Smooth muscle cell (in vitro differentiated cells): ENCODE measurements around the gene SPATS1. TPM values are rescaled to one million over a fixed set of nuclear protein-coding genes. Genes with fewer than 3 reads are reported as not detected.

Experiments
- DNase-seq: peaks from one replicate; lab custom pipeline; 2025; ENCODE audit not compliant: unreplicated experiment; lab: John Stamatoyannopoulos, UW
- H2AFZ ChIP-seq: fragments of 200-600 bp; sonication (generic); 2 replicates; pipeline ENCODE4 v1.6.0; 2016; ENCODE audit warnings: antibody characterized with exemption, low read depth, mild to moderate bottlenecking
- H3F3A ChIP-seq: fragments of 200-600 bp; sonication (generic); 2 replicates; pipeline ENCODE4 v1.6.0; 2017; ENCODE audit warnings: antibody characterized with exemption, low read depth
- H3K27ac ChIP-seq: fragments of 200-600 bp; sonication (generic); 2 replicates; pipeline ENCODE4 v1.5.1; 2016; ENCODE audit warnings: low read depth, mild to moderate bottlenecking
- H3K27me3 ChIP-seq: fragments of 200-600 bp; sonication (generic); 2 replicates; pipeline ENCODE4 v1.6.1; 2016; ENCODE audit warnings: low read depth, mild to moderate bottlenecking
- H3K36me3 ChIP-seq: fragments of 200-600 bp; sonication (generic); 2 replicates; pipeline ENCODE4 v1.5.1; 2016; ENCODE audit warnings: low read depth
- H3K4me1 ChIP-seq: fragments of 200-600 bp; sonication (generic); 2 replicates; pipeline ENCODE4 v1.5.1; 2016; ENCODE audit warnings: low read depth
- H3K4me2 ChIP-seq: fragments of 200-600 bp; sonication (generic); 2 replicates; pipeline ENCODE4 v1.6.0; 2016; ENCODE audit warnings: mild to moderate bottlenecking
- H3K4me3 ChIP-seq: fragments of 200-600 bp; sonication (generic); 2 replicates; pipeline ENCODE4 v1.5.1; 2016; ENCODE audit warnings: mild to moderate bottlenecking
- H3K79me2 ChIP-seq: fragments of 200-600 bp; sonication (generic); 2 replicates; pipeline ENCODE4 v1.6.0; 2016; ENCODE audit warnings: low read depth, mild to moderate bottlenecking
- H3K9ac ChIP-seq: fragments of 200-600 bp; sonication (generic); 2 replicates; pipeline ENCODE4 v1.6.0; 2016; ENCODE audit warnings: low read depth
- H3K9me3 ChIP-seq: fragments of 200-600 bp; sonication (generic); replicated peaks from 2 replicates; pipeline ENCODE4 v1.5.1; 2016; ENCODE audit warnings: low read depth
- H4K20me1 ChIP-seq: fragments of 200-600 bp; sonication (generic); 2 replicates; pipeline ENCODE4 v1.6.0; 2016; ENCODE audit warnings: low read depth
- WGBS: methylation state at CpG from one replicate; pipeline ENCODE4 v1.1.7; 2016; ENCODE audit warnings: low lambda C conversion rate; 5-methylcytosine and 5-hydroxymethylcytosine counted together
- polyA plus RNA-seq: library from polyadenylated mRNA; unstranded; fragments of >200 nt; fragmentation: Nextera tagmentation; extraction: Ambion mirVana; gene quantifications from 2 replicates; pipeline ENCODE4 v1.2.1, GENCODE V29; 2016
- total RNA-seq: library from RNA; depleted of rRNA; stranded (reverse); fragments of >200 nt; gene quantifications from 2 replicates; pipeline ENCODE4 v1.2.3, GENCODE V29; 2014
- TF ChIP-seq, protein P1 (sequence below): fragments of 200-600 bp; sonication (generic); IDR thresholded peaks from 2 replicates; pipeline ENCODE4 v1.5.1; 2017; ENCODE audit warnings: borderline replicate concordance, mild to moderate bottlenecking, antibody characterized with exemption; ENCODE audit not compliant: insufficient read depth, poor library complexity, severe bottlenecking

SPATS1 gene
- total and polyA plus RNA-seq, 2 experiments from 2014 or later: not detected

DNA sequence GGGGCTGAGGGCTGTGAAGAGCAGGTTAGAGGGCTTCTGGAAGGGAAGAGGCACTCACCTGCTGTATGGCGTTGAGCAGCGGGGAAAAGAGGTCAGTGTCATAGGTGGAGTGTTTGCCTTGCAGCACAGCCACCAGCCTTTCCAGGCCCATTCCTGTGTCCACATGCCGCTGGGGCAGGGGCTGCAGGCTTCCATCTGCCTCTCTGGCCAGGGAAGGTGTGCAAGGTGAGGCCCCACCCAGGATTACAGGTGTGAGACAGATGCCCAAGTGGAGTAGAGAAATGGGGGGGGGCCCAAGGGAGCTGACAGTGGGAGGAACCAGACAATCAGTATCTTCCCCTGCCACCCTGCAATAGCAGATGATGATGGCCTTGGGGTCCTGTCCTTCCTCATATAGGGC is 32.2 kb upstream of the SPATS1 start:
- no peaks in the 10 kb centered on the region for H4K20me1 ChIP-seq
- no peaks in the 10 kb centered on the region for H3F3A ChIP-seq
- no peaks in the 10 kb centered on the region for H3K9me3 ChIP-seq
- no peak overlapping the region for H3K9ac ChIP-seq
- TF ChIP-seq, protein P1, sequence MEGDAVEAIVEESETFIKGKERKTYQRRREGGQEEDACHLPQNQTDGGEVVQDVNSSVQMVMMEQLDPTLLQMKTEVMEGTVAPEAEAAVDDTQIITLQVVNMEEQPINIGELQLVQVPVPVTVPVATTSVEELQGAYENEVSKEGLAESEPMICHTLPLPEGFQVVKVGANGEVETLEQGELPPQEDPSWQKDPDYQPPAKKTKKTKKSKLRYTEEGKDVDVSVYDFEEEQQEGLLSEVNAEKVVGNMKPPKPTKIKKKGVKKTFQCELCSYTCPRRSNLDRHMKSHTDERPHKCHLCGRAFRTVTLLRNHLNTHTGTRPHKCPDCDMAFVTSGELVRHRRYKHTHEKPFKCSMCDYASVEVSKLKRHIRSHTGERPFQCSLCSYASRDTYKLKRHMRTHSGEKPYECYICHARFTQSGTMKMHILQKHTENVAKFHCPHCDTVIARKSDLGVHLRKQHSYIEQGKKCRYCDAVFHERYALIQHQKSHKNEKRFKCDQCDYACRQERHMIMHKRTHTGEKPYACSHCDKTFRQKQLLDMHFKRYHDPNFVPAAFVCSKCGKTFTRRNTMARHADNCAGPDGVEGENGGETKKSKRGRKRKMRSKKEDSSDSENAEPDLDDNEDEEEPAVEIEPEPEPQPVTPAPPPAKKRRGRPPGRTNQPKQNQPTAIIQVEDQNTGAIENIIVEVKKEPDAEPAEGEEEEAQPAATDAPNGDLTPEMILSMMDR: no peak
- H3K4me3 ChIP-seq: no peak overlapping the region
- no peaks in the 10 kb centered on the region for H3K36me3 ChIP-seq
- peaks cover 12% of the 10 kb centered on the region for H3K79me2 ChIP-seq
- H2AFZ ChIP-seq: no peak overlapping the region
- H3K4me2 ChIP-seq: no peak overlapping the region
- no peak for DNase-seq
- H3K27ac ChIP-seq: no peak overlapping the region
- H3K27me3 ChIP-seq: no peaks in the 10 kb centered on the region
- peaks cover 5% of the 10 kb centered on the region for H3K4me1 ChIP-seq
- 94% methylated on average over 3 of the region's 3 CpGs for WGBS

GRCh38 chr6:44311304-44311703 is 31.1 kb upstream of the SPATS1 start:
- peaks cover 12% of the 10 kb centered on the region for H3K79me2 ChIP-seq
- no peaks in the 10 kb centered on the region for H3F3A ChIP-seq
- no peak overlapping the region for H2AFZ ChIP-seq
- no peak overlapping the region for H3K9ac ChIP-seq
- no peaks in the 10 kb centered on the region for H3K27me3 ChIP-seq
- DNase-seq: no peak
- peaks cover 5% of the 10 kb centered on the region for H3K4me1 ChIP-seq
- H3K9me3 ChIP-seq: no peaks in the 10 kb centered on the region
- no peak overlapping the region for H3K27ac ChIP-seq
- no peaks in the 10 kb centered on the region for H3K36me3 ChIP-seq
- H3K4me2 ChIP-seq: no peak overlapping the region
- 95% methylated on average over 2 of the region's 2 CpGs for WGBS
- H3K4me3 ChIP-seq: no peak overlapping the region
- TF ChIP-seq, protein P1: no peak
- H4K20me1 ChIP-seq: no peaks in the 10 kb centered on the region

DNA sequence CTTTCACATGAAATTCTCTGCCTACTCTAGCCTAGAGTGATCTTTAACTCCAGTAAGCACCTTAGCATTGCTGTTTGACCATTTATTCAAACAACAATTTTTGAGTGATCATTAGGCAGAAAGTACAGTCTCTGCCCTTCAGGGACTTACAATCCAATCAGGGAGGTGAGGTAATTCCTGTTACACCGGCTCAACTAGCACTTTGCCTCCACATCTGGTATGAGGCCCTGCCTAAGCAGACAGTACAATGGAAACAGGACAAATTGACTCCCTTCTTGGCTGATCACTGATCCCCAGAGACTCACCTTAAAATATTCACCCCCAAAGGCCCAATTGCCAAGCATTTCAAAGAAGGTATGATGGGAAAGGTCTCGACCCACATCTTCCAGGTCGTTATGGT is 30.7 kb upstream of the SPATS1 start:
- 86% methylated on average over 3 of the region's 3 CpGs for WGBS
- peaks cover 12% of the 10 kb centered on the region for H3K79me2 ChIP-seq
- H2AFZ ChIP-seq: no peak overlapping the region
- H3K9me3 ChIP-seq: no peaks in the 10 kb centered on the region
- no peaks in the 10 kb centered on the region for H3F3A ChIP-seq
- H3K27ac ChIP-seq: no peak overlapping the region
- peak overlapping the region; percentile 87 for H3K9ac ChIP-seq
- peak overlapping the region; percentile 97 for H3K4me3 ChIP-seq
- H4K20me1 ChIP-seq: no peaks in the 10 kb centered on the region
- peak overlapping the region; percentile 93 for H3K4me2 ChIP-seq
- no peak for DNase-seq
- H3K27me3 ChIP-seq: no peaks in the 10 kb centered on the region
- H3K4me1 ChIP-seq: peaks cover 5% of the 10 kb centered on the region
- no peaks in the 10 kb centered on the region for H3K36me3 ChIP-seq
- TF ChIP-seq, protein P1: no peak
